Transverse colon (tissue), 4 donors: ENCODE measurements around the gene NNAT.

Source experiments
- CTCF ChIP-seq, 5 experiments: fragments of 200-600 bp in 3 of 5; fragments of 450-650 bp in 2 of 5; sonication (generic) in 3 of 5; IDR thresholded peaks; 1 replicate in 2 of 5; 2 replicates in 3 of 5; pipeline ENCODE4 v1.5.1; 2016 to 2017; ENCODE audit warnings: antibody characterized with exemption in 5 of 5, inconsistent platforms in 3 of 5, mild to moderate bottlenecking in 2 of 5, moderate library complexity in 1 of 5
- EP300 ChIP-seq: sonication (generic); formaldehyde crosslinking; IDR thresholded peaks from one replicate; pipeline ENCODE4 v1.6.1; 2017; ENCODE audit warnings: antibody characterized with exemption, low read depth
- POLR2A ChIP-seq: fragments of 450-650 bp; IDR thresholded peaks from one replicate; pipeline ENCODE4 v1.6.1; 2016; ENCODE audit warnings: antibody characterized with exemption, mild to moderate bottlenecking, moderate library complexity
- POLR2AphosphoS5 ChIP-seq, 3 donors: sonication (generic); formaldehyde crosslinking; IDR thresholded peaks; one replicate each; pipeline ENCODE4 v1.6.1; 2016; ENCODE audit warnings: antibody characterized with exemption in 3 of 3

GRCh38 chr20:37498066-37498665 is 22.9 kb upstream of the NNAT start:
- no peak for TF ChIP-seq CTCF (IDR thresholded peaks at IDR 0.05)
- TF ChIP-seq POLR2A: no peak
- no peak for TF ChIP-seq POLR2AphosphoS5 (IDR thresholded peaks at IDR 0.05)
- no peak for TF ChIP-seq EP300
